ENCODE results near the gene EPN3. TPM values are rescaled to one million over a fixed set of nuclear protein-coding genes. Genes with fewer than 3 reads are reported as not detected.

EPN3 gene
- total RNA-seq, 6 donors from 2014 or later: 0.74 to 14.4 (median 1.2) TPM; not detected in 1

DNA sequence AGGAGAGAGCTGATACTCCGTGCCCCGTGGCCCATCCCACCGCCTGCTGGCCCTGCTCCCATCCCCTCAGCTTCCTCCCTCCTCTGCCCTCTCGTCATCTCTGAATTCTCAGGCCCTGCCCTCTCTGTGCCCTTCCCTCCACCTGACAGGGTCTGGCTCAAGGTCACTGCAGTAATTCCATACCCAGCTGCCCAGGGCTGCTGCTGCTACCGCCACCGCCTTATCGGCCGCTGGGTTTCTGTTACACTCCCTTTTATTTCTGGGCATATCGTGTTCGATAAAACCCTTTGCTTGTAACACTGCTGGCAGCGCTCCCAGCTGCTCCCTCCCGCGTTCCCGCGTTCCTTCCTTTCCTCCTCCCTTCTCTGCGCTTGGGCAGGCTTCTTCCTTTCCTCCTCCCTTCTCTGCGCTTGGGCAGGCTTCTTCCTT lies 1.2 kb downstream of the EPN3 start:
- H3K36me3 ChIP-seq: no peaks in the 10 kb centered on the region
- H3K9me3 ChIP-seq: no peaks in the 10 kb centered on the region
- WGBS, 2 donors: 1 to 2% methylated on average over 17 of the region's 17 CpGs
- DNase-seq: peak in 1 of 2 donors; percentile 78
- peak in 1 of 2 donors; percentile 22 for ATAC-seq (ENCODE audit: low FRiP score in 2 of 2)
- H3K4me1 ChIP-seq: peaks cover 14 to 28% (median 26%) of the 10 kb centered on the region in 4 donors
- H3K4me3 ChIP-seq: peak overlapping the region in 1 of 4 donors; percentile 2
- H3K27ac ChIP-seq: peak overlapping the region in 1 of 4 donors; percentile 35
- TF ChIP-seq POLR2AphosphoS5 (IDR thresholded peaks at IDR 0.05) (no peak), EP300 (IDR thresholded peaks at IDR 0.05) (no peak), POLR2A (IDR thresholded peaks at IDR 0.05) (no peak)
- TF ChIP-seq, protein P1, sequence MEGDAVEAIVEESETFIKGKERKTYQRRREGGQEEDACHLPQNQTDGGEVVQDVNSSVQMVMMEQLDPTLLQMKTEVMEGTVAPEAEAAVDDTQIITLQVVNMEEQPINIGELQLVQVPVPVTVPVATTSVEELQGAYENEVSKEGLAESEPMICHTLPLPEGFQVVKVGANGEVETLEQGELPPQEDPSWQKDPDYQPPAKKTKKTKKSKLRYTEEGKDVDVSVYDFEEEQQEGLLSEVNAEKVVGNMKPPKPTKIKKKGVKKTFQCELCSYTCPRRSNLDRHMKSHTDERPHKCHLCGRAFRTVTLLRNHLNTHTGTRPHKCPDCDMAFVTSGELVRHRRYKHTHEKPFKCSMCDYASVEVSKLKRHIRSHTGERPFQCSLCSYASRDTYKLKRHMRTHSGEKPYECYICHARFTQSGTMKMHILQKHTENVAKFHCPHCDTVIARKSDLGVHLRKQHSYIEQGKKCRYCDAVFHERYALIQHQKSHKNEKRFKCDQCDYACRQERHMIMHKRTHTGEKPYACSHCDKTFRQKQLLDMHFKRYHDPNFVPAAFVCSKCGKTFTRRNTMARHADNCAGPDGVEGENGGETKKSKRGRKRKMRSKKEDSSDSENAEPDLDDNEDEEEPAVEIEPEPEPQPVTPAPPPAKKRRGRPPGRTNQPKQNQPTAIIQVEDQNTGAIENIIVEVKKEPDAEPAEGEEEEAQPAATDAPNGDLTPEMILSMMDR (IDR thresholded peaks at IDR 0.05): no peak
- H3K27me3 ChIP-seq: peaks cover 0 to 14% (median 6%) of the 10 kb centered on the region in 4 donors

DNA sequence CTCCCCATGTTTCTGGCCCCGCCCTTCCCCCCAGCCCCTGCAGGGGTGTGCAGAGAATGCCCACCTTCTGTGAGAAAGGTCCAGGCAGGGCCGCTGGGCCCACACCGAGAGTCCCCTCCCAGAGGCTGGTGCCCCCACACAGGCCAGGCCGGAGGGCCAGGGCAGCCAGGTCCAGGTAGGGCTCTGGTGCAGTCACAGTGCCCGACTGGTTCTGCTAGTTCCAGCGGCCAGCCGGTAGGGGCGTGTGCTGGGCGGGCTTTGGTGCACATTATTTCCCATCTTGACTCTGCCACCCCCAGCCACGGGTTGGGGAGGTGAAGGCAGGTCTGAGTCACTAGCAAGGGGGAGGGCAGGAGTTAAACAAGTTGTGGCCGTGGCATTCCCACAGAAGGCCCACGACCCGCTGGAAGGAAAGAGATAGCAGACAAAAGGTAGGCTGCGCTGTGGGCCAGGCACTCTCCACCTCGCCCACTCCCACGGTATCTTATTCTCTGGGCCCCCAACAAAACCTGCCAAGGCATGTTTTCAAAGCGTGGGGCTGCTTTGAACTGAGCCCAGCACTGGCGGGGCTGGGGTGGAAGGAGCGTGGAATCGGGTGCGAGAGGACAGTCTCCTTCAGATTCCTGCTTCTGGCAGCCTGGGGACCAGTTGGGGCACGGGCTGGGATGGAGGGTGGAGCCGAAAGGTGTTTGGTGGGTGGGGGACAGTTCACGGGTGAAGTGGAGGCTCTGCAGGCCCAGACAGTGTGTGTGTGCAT lies 1.9 kb downstream of the EPN3 start:
- Histone ChIP-seq H3K4me3 (peak overlapping the region in 1 of 4 donors; percentile 2), H3K27me3 (peaks cover 0 to 14% (median 6%) of the 10 kb centered on the region in 4 donors), H3K36me3 (no peaks in the 10 kb centered on the region), H3K9me3 (no peaks in the 10 kb centered on the region), H3K27ac (peak overlapping the region in 1 of 4 donors; percentile 35), H3K4me1 (peaks cover 14 to 28% (median 26%) of the 10 kb centered on the region in 4 donors)
- DNase-seq (peak; percentile 51 to 74), ATAC-seq (ENCODE audit: low FRiP score in 2 of 2) (peak; percentile 42 to 73)
- WGBS, 2 donors: 68 to 83% methylated on average over 16 to 24 of the region's 24 CpGs
- no peak for TF ChIP-seq POLR2A (IDR thresholded peaks at IDR 0.05)
- TF ChIP-seq, protein P1 (IDR thresholded peaks at IDR 0.05): peak in 4 of 6 experiments; percentile 33 to 60 (median 48)

DNA sequence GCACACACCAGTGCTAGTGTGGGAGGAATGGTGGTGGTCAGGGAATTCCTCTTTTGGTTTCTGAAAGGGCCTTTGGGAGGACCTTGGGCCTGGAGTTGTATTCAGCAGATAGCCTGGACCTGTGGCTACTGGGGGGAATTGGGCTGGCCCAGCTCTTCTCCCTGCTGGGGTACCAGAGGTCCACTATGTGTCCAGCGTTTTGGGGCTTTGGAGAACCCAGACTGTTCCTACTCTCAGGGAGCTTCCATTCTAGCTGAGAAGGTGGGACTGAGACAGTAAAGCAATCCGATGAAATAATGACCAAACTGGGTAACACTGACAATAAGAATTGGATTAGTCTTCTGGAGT lies 2.4 kb downstream of the EPN3 start:
- Histone ChIP-seq H3K27me3 (peaks cover 0 to 14% (median 6%) of the 10 kb centered on the region in 4 donors), H3K4me1 (peaks cover 14 to 28% (median 26%) of the 10 kb centered on the region in 4 donors), H3K9me3 (no peaks in the 10 kb centered on the region), H3K4me3 (no peak overlapping the region), H3K27ac (no peak overlapping the region), H3K36me3 (no peaks in the 10 kb centered on the region)
- no peak for TF ChIP-seq POLR2AphosphoS5 (IDR thresholded peaks at IDR 0.05)
- no peak for TF ChIP-seq EP300 (IDR thresholded peaks at IDR 0.05)
- DNase-seq (no peak), ATAC-seq (ENCODE audit: low FRiP score in 2 of 2) (no peak)
- WGBS, 2 donors: 81 to 94% methylated on average over 2 of the region's 2 CpGs

DNA sequence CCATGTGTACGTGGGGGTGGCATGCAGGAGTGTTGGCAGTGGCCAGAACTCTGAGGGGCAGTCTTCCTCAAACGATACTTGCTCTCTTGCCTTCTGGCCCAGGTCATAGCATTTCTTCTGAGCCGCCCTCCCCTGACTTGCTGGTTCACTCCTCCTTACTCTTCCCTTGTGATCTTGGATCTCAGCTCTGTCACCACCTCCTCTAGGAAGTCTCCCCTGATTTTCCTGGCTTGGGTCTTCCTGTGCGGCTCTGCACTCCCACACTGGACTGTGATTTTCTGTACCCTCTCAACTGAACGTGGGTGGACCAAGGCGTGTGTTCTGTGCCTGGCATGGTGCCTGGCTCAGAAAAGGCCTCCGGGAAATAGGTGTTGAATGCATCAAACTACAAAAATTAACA lies 2.9 kb downstream of the EPN3 start:
- Histone ChIP-seq H3K9me3 (no peaks in the 10 kb centered on the region), H3K4me3 (no peak overlapping the region), H3K36me3 (no peaks in the 10 kb centered on the region), H3K27me3 (peaks cover 0 to 14% (median 6%) of the 10 kb centered on the region in 4 donors), H3K27ac (no peak overlapping the region), H3K4me1 (peaks cover 14 to 28% (median 26%) of the 10 kb centered on the region in 4 donors)
- no peak for DNase-seq
- WGBS, 2 donors: 88 to 90% methylated on average over 6 to 7 of the region's 7 CpGs
- TF ChIP-seq EP300 (IDR thresholded peaks at IDR 0.05): no peak
- TF ChIP-seq, protein P1 (IDR thresholded peaks at IDR 0.05): no peak
- no peak for TF ChIP-seq POLR2A (IDR thresholded peaks at IDR 0.05)
- TF ChIP-seq POLR2AphosphoS5 (IDR thresholded peaks at IDR 0.05): no peak
- ATAC-seq (ENCODE audit: low FRiP score in 2 of 2): no peak

DNA sequence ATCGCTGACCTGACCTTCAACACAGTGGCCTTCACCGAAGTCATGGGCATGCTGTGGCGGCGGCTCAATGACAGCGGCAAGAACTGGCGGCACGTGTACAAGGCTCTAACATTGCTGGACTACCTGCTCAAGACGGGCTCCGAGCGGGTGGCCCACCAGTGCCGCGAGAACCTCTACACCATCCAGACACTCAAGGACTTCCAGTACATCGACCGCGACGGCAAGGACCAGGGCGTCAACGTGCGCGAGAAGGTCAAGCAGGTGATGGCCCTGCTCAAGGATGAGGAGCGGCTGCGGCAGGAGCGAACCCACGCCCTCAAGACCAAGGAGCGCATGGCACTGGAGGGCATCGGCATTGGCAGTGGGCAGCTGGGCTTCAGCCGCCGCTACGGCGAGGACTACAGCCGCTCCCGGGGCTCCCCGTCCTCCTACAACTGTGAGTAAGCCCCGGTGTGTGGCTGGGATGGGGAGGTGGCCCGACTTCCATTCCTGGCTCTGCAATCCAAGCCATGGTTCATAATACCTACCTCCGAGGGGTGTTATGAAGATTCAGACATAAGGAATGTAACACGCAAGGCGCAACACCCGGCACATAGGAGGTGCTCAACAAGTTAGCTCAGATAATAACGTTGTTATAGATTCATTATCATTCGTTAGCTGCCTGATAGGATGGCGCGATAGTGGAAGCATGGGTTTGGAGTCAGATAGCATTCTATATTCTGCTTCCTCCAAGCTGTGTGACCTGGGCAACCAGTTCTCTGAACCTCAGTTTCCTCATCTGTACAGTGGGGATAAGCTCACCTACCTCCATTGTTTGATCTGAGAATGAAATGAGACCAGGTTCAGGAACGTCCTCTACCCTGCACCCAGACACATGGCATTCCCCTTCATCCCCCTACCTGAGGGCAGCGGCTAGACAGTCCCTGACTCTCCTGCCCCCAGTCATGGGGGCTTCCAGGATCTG lies 4.4 kb downstream of the EPN3 start:
- 94 to 95% methylated on average over 37 to 43 of the region's 45 CpGs for WGBS, 2 donors
- no peak for ATAC-seq (ENCODE audit: low FRiP score in 2 of 2)
- Histone ChIP-seq H3K4me3 (no peak overlapping the region), H3K27me3 (peaks cover 0 to 12% (median 6%) of the 10 kb centered on the region in 4 donors), H3K36me3 (no peaks in the 10 kb centered on the region), H3K9me3 (no peaks in the 10 kb centered on the region), H3K27ac (no peak overlapping the region), H3K4me1 (peaks cover 18 to 38% (median 34%) of the 10 kb centered on the region in 4 donors)
- DNase-seq: peak in 1 of 2 donors; percentile 79
- TF ChIP-seq POLR2AphosphoS5 (IDR thresholded peaks at IDR 0.05) (no peak), EP300 (IDR thresholded peaks at IDR 0.05) (no peak), POLR2A (IDR thresholded peaks at IDR 0.05) (no peak)
- TF ChIP-seq, protein P1 (IDR thresholded peaks at IDR 0.05): no peak
